ENCODE measurements around the gene TYW1.
"Not testable (repeated sequence)": the region's sequence is repeated elsewhere in the genome, so short reads cannot be mapped to it uniquely, and the experiment has no call there.

The TYW1 gene, protein sequence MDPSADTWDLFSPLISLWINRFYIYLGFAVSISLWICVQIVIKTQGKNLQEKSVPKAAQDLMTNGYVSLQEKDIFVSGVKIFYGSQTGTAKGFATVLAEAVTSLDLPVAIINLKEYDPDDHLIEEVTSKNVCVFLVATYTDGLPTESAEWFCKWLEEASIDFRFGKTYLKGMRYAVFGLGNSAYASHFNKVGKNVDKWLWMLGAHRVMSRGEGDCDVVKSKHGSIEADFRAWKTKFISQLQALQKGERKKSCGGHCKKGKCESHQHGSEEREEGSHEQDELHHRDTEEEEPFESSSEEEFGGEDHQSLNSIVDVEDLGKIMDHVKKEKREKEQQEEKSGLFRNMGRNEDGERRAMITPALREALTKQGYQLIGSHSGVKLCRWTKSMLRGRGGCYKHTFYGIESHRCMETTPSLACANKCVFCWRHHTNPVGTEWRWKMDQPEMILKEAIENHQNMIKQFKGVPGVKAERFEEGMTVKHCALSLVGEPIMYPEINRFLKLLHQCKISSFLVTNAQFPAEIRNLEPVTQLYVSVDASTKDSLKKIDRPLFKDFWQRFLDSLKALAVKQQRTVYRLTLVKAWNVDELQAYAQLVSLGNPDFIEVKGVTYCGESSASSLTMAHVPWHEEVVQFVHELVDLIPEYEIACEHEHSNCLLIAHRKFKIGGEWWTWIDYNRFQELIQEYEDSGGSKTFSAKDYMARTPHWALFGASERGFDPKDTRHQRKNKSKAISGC

DNA sequence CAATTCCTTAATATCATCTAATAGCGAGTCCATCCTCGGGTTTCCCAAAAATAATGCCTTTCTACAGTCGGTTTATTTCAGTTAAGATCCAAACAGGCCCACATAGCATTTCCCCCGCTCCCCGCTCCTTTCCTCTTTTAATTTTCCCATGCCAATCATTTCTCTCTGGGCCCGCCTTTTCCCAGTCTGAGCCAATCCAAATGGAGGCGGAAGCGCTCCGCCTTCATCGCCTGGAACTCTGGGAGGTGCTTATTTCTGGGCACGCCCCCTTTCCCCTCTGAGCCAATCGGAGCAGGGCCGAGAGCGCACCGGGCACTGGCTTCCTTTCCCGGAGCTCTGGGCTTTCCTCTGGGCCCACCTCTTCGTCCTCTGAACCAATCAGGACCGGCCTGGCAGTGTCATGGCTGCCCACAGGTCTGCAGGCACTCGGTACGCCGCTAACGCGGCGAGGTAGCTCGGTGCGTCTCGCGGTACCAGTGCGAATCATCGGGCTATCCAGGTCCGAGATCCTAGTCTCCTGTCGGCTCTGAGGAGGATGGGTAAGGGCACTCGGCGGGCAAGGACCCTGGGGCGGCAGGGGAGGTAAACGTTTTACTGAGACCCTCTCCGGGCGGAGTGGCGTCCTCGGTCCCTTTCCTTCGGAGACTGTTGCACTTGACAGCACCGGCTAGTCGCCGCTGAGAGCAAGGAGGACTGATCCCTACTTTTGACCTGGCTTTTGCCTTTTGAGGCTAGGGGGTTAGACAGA lies at the start of gene TYW1:
Gene TYW1, plus strand, starts transcription at position 390 of the 748 bp plus-strand sequence. Its CDS starts 146 bp downstream, at position 536.
- DNase-seq, result peak; percentile 92

DNA sequence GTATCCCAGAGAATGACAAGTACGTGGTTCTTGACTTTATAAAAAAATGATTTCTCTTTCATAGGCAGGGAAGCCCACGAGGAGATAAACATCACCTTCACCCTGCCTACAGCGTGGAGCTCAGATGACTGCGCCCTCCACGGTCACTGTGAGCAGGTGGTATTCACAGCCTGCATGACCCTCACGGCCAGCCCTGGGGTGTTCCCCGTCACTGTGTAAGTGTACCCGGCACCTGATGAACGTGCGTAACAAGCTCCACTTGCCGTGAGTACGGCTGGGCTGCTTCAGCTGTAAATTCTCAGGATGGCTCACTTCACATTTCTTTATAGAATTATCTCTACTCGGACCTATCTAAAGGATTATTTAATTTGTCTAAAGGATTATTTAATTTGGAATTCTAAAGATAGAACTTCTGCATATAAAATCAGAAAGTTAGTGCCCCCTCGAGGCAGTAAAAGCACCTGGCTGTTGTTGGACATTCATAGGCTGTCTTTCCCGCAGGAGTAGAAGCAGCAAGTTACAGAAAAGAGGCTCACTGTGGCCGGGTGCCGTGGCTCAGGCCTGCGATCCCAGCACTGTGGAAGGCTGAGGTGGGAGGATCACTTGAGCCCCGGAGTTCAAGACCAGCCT lies 48.0 kb upstream of the TYW1 start:
- DNase-seq, result no peak

DNA sequence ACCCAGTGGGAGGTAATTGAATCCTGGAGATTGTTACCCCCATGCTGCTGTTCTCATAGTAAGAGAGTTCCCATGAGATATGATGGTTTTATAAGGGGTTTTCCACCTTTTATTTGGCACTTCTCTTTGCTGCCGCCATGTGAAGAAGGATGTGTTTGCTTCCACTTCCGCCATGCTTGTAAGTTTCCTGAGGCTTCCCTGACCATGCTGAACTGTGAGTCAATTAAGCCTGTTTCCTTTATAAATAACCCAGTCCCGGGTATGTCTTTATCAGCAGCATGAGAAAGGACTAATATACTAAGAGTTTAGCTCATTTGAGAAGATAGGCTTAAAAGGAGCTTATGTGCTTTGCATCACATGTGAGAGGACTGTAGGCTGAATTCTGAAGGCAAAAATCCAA lies 46.3 kb upstream of the TYW1 start:
- DNase-seq, result no peak

DNA sequence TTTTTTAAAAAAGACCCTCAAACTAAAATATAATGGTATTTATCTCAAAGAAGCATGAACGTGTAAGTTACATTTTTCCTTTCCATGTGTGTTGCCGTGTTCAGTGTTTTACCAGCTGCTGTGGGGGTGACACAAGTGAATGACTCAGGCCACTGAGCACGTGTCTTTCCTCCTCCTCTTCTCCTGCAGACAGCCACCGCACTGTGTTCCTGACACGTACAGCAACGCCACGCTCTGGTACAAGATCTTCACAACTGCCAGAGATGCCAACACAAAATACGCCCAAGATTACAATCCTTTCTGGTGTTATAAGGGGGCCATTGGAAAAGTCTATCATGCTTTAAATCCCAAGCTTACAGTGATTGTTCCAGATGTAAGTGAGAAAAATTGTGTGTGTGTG lies 45.9 kb upstream of the TYW1 start:
- DNase-seq, result no peak

DNA sequence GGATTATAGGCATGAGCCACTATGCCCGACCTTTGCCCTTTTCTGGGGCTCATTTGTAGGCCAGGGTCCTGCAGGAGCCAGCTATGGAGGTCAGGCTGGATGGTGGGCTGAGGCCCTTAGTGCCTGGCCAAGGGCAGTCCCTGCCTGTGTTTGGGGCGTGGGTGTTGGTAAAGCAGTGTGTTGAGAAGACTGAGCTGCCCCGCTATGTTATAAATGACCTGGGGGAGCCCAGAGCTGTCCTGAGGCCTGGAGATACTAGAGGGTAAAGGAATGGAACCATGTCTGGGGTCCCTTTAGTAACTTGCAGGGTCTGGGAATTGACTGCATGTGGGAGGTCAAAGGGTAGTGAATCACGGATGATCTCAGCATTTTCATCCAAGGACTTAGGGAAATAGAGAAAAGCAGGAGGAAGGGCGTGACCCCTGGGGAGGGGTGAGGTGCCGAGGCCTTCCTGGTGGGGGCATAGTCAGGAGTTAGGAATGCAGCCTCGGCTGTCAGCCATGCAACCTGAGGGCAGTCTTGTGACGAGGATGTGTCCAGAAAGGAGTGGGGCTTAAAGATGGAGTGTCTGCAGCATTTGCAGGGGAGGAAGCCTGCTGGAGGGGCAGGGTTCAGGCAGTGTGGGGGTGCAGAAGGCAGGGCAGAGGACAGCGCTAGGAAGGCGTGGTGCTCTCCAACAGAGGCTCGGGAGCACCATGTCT lies 44.1 kb upstream of the TYW1 start:
- no peak for DNase-seq

DNA sequence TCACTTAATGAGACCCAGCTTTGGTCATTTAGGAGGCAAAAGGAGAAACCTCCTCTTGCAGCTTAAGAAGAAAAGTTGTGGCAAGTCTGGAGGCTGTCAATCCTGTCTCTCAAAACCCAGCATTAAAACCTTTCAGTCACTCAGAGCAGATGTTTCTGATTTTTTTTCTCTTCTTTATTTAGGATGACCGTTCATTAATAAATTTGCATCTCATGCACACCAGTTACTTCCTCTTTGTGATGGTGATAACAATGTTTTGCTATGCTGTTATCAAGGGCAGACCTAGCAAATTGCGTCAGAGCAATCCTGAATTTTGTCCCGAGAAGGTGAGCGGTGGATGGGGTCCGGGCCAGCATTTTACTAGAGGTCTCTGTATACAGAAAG lies 43.6 kb upstream of the TYW1 start:
- DNase-seq, result no peak

DNA sequence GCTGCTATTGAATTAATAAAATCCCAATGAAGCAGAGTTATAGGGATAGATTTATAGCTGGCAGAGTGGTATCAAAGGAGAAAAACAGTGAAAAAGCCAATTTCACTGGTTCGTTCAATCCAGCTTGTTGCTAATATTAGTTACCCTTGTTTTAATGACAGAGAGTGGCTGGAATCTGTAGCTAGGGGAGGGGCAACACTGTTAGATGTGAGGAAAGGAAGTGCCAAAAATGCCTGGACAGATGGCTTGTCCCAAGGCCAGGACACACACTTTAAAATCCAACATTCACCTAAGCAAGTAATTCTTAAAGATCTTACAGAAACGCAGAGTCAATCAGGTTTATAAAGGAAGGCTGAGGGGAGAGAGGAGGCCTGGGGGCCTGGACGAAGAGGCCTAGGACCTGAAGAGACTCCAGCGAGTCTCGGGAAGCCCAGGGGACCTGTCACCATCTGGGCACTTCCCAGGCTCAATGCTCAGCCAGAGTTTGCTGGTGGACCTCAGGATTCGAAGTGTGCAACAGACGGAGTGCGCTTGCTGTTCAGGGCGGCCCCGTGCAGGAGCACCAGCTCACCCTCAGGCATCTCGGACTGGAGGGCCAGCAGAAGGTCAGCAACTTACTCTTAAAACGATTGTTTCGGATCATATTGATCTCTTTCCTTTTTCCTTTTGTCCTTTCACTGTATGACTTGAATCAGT lies 38.9 kb upstream of the TYW1 start:
- no peak for DNase-seq

DNA sequence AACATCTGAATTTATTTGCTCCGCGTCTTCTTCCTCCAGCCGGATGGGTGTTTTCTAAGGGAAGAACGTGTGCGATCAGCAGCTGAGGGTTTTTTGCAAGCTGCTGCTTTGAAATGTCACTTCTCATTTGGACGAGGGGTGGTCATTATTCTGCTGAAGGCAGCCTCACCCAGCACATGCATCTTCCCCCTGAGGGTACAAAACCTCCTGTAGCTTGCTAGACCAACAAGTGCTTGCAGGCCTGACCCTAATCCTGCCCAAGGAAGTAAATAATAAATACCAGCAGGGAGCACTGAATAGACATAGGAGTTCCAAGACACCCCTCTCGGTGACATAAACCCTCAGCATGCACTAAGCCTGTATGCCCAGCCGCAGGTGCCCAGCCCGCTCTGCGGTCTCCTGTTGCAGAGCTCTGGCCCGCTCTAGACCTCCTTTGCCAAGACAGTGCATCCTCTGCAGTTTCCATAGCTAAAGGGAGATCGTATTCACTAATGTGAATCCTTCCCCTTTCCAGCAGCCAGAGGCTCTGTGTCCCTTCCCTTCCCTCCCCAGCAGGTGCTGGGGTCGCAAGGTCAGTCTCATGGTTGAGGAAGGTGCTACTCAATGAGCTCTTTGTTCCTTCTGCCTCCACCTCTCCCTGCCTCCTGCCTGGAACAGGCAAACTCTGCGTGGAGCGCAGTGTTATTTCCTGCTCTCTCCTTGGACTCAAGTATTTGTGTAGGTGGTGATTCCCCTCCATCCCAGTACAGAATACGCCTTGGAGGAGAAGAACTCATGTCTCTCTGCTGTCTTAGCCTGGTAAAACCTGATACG lies 37.9 kb upstream of the TYW1 start:
- no peak for DNase-seq

DNA sequence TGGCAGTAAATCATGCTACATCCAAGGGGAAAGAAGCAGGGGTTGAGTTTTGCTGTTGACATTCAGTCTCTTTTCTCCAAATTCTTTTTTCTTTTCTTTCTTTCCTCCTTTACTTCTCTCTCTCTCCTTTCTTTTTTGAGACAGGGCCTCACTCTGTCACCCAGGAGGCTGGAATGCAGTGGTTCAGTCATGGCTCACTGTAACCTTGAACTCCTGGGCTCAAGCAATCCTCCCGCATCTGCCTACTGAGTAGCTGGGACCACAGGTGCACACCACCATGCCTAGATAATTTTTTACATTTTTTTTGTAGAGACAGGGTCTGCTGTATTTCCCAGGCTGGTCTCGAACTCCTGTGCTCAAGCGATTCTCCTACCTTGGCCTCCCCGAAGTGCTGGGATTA lies 36.4 kb upstream of the TYW1 start:
- DNase-seq, result no peak

DNA sequence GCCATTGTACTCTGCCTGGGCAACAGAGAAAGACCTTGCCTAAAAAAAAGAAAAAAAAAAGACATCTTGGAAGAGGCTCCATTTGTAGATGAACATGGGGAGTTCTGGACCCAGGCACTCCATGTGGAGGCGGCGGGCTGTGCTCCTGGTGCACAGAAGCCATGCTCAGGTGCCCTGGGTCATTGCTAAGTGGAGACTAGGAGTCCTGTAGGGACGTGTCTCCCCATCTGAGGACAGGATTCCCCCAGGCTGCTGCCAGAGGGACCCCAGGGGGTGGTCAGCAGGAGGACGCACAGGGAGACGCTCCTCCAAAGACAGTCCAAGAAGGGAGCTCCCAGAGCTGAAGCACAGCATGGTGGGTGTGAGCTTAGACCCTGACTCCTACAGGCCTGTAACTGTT lies 35.5 kb upstream of the TYW1 start:
- no peak for DNase-seq

DNA sequence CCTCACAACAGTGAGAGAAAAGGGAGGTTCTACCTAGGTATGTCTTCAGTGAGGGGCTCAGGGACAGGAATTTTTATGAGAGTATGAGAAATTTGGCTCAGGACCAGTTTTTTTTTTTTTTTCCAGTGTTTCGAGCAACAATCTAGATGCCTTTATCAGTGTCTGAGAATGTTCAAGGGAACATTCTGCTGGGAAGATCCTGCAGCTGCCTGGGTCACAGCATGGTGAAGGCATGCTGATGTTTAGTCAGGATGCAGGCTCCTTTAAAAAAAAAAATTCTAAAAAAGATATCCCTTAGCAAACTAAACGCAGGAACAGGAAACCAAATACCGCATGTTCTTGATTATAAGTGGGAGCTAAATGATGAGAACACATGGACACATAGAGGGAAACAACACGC lies 32.2 kb upstream of the TYW1 start:
- no peak for DNase-seq

DNA sequence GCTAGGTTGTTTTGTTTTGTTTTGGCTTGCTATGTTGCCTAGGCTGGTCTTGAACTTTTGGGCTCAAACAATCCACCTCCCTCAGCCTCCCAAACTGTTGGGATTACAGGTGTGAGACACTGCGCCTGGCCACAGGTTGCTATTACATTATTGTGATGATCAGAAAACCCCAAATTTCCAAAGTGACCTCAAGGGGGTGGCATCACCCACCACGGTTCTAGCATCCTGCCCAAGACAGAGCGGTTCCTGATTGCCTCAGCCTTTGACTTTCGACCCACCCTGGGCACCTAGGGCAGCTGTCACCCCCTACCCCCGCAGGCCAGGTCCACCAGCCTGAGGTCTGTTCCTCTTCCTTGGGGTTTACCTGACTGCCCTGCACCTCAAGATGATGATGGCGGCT lies 29.6 kb upstream of the TYW1 start:
- no peak for DNase-seq

DNA sequence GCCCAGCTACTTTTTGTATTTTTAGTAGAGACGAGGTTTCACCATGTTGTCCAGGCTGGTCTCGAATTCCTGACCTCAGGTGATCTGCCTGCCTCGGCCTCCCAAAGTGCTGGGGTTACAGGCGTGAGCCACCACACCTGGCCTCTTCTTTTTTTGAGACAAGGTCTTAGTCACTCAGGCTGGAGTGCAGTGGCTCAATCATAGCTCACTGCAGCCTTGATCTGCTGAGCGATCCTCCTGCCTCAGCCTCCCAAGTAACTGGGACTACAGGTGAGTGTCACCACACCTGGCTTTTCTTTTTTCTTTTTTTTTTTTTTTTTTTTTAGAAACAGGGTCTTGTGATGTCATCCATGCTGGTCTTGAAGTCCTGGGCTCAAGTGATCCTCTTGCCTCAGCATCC lies 27.6 kb upstream of the TYW1 start:
- DNase-seq, result not testable (repeated sequence)

DNA sequence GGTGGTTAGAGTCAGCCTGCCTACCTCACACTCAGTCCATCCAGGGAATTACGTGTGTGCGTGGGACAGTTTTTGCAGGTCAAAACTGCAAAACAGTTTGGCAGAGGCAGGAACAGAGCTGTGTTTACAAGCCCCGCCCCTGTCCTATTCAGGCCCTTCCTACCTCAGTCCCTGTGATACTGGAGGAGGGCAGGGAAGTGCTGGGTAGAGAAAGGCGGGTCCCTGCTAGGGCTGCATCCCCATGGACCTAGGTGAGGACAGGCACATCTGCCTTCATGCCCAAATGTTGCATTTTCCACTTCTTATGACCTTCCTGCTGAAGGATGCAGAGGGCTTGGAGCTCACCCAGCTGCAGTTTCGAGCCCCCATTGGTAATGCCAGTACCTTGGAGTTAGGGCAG lies 26.3 kb upstream of the TYW1 start:
- no peak for DNase-seq

DNA sequence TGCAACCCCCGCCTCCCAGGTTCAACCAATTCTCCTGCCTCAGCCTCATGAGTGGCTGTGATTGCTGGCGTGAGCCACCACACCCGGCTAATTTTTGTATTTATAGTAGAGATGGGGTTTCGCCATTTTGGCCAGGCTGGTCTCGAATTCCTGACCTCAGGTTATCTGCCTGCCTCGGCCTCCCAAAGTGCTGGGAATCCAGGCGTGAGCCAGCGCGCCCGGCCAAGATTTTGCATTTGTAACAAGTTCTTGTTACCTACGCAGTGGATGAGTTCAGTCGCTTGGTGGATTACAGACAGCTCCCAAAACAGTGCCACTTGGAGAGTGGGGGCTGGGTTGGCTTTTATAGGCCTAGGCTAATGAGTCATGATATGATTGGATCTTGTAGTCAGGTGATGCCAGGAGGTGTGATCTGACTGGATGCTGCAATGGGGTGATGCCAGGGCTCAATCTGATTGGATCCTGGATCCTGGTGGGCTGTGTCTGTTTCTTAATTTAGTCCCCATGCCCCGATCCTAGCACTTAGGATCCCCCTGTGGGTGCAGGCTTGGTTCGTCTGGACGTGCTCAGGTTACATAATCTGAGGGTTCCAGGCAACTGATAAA lies 21.5 kb upstream of the TYW1 start:
- no peak for DNase-seq

DNA sequence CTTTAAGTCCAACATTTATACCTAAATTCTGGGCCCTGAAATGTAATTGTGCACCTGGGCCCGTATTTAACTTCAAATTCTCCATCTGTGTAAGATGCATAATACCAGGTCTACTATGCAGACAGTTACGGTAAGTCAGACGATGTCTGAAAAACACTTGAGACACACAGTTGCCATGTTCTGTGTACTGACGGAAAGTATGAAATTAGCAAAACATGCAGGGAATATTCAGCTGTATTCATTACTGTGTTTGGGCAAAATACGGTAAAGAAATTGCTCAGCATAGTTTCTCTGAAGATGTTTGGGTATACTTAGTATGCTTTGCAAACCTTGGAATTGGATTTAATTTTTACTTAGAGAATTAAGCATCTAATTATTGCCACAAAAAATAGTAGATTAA lies 18.3 kb upstream of the TYW1 start:
- DNase-seq, result not testable (repeated sequence)

DNA sequence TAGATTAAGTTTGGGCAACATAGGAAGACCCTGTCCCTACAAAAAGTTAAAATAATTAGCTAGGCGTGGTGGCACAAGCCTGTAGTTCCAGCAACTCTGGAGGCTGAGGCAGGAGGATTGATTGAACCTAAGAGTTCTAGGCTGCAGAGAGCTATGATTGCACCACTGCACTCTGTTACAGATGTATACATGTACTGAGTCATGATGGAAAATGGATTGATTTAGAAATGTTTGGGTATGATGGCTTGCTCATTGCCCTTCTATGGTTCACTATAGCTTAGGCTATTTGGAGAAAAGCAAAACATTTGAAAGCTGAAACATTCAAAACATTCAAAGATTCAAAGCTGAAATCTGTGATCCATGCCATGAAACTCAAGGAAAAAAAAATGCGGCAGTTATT lies 17.6 kb upstream of the TYW1 start:
- DNase-seq, result not testable (repeated sequence)

DNA sequence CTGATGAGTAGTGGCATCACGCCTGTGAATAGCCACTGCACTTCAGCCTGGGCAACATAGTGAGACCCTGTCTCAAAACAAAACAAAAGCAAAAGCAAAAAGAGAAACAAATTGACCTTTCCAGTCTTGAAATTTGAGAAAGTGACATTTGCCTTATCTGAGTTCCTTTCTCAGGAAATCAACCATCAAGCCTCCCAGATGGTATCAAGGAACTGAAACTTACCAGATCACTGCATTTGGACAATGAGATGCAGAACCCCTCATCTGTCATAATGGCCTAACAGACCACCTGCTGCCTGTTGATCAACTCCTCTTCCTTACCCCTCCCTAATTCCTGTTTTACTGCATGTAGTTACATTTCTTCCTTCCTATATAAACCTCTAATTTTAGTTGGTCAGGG lies 16.3 kb upstream of the TYW1 start:
- DNase-seq, result not testable (repeated sequence)

DNA sequence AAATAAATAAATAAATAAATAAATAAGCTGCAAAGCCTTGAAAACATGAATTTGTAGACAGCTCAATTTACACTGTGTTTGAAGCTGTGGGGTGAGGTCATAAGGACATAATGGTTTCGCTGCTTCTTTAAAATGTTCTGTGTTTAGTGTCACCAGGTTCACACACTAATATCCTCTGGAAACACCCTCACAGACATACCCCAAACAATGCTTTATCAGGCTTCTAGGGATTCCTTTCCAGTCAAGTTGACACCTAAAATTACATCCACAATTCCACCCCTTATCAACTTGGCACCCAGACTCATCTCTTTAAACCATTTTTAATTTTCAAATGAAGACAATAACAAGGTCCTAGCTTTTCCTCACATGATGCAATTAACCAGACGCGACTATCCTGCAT lies 7.1 kb upstream of the TYW1 start:
- DNase-seq, result not testable (repeated sequence)

DNA sequence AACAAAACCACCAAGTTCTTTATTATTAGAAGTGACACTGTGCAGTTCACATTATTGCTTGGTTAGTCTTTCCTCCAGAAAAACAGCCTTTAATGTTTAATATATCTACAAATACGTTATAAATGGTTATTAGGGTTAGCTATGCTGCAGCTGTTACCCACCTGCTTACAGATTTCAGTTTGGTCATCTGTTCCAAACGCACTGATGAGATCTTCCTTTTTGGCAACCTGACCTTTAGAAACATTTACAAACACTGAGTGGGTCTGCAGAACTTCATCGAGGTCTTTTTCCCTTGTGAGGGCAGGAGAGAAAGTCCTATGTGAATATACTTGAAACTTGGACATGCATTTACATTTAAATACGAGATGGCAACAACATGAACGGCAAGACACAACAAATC lies 2.6 kb upstream of the TYW1 start:
- DNase-seq, result not testable (repeated sequence)

DNA sequence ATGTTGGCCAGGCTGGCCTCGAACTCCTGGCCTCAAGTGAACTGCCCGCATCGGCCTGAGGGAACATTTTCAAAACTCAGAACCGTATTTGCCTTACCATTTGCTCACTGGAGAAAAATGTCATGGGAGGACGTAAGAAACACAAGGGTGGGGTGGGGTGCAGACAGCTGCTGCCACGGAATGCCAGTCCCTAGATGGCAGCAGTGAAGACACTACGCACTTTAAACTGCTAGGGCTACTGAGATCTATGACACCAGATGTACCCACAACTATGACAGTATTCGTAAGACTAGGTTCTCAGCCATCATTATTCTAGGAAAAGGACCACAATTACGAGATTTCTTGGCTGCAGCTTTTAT lies 2.0 kb upstream of the TYW1 start:
- DNase-seq, result peak; percentile 25
